HepG2 (cell line): ENCODE results near the gene MRPL27. TPM values are rescaled to one million over a fixed set of nuclear protein-coding genes. Genes with fewer than 3 reads are reported as not detected.

Experiments
- GFI1 ChIP-seq: sonication (generic); formaldehyde crosslinking; IDR thresholded peaks from 2 replicates; pipeline ENCODE4 v1.5.0; 2020; ENCODE audit warnings: missing genetic modification reagents, mild to moderate bottlenecking, borderline replicate concordance
- HHEX ChIP-seq: IDR thresholded peaks from 2 replicates; pipeline ENCODE4 v1.6.1; 2016; ENCODE audit warnings: control low read depth
- IRF1 ChIP-seq: sonication (generic); formaldehyde crosslinking; IDR thresholded peaks from 2 replicates; pipeline ENCODE4 v1.4.0; 2020; ENCODE audit warnings: low read depth, mild to moderate bottlenecking, missing genetic modification reagents
- MAF1 ChIP-seq: sonication (generic); formaldehyde crosslinking; IDR thresholded peaks from 2 replicates; pipeline ENCODE4 v1.5.0; 2020; ENCODE audit warnings: missing genetic modification reagents, borderline replicate concordance
- MLXIP ChIP-seq: sonication (generic); formaldehyde crosslinking; IDR thresholded peaks from 2 replicates; pipeline ENCODE4 v1.9.0; 2021; ENCODE audit warnings: missing genetic modification reagents, borderline replicate concordance
- NKX3-1 ChIP-seq: sonication (generic); formaldehyde crosslinking; IDR thresholded peaks from 2 replicates; pipeline ENCODE4 v1.5.0; 2020; ENCODE audit warnings: missing genetic modification reagents
- PATZ1 ChIP-seq: sonication (generic); formaldehyde crosslinking; IDR thresholded peaks from 2 replicates; pipeline ENCODE4 v1.4.0; 2020; ENCODE audit warnings: missing genetic modification reagents
- TGIF2 ChIP-seq: IDR thresholded peaks from 2 replicates; pipeline ENCODE4 v1.6.1; 2016; ENCODE audit warnings: control low read depth, missing compliant biosample characterization
- ZBTB21 ChIP-seq: sonication (generic); formaldehyde crosslinking; IDR thresholded peaks from 2 replicates; pipeline ENCODE4 v1.4.0; 2020; ENCODE audit warnings: missing genetic modification reagents
- ZKSCAN5 ChIP-seq: sonication (generic); formaldehyde crosslinking; IDR thresholded peaks from 2 replicates; pipeline ENCODE4 v1.5.1; 2020; ENCODE audit warnings: mild to moderate bottlenecking, missing genetic modification reagents
- ZNF580 ChIP-seq: IDR thresholded peaks from 2 replicates; pipeline ENCODE4 v1.6.1; 2016; ENCODE audit warnings: low read depth, borderline replicate concordance
- ZNF597 ChIP-seq: sonication (generic); formaldehyde crosslinking; IDR thresholded peaks from 2 replicates; pipeline ENCODE4 v1.5.0; 2020; ENCODE audit warnings: missing genetic modification reagents
- ZNF646 ChIP-seq: sonication (generic); formaldehyde crosslinking; IDR thresholded peaks from 2 replicates; pipeline ENCODE4 v1.9.0; 2021; ENCODE audit warnings: mild to moderate bottlenecking, missing genetic modification reagents
- ZNF879 ChIP-seq: sonication (generic); formaldehyde crosslinking; IDR thresholded peaks from 2 replicates; pipeline ENCODE4 v1.8.1; 2023; ENCODE audit warnings: missing genetic modification reagents
- ZZZ3 ChIP-seq: sonication (generic); formaldehyde crosslinking; IDR thresholded peaks from 2 replicates; pipeline ENCODE4 v1.4.0; 2020; ENCODE audit warnings: missing genetic modification reagents, mild to moderate bottlenecking, borderline replicate concordance
- polyA plus RNA-seq, 8 experiments: library from polyadenylated mRNA; depleted of rRNA in 3 of 8; stranded (reverse) in 7 of 8; unstranded in 1 of 8; fragments of >200 nt; fragmentation: Illumina TruSeq in 4 of 8; extraction: Trizol in 4 of 8; gene quantifications; 2 replicates each; pipeline versions ENCODE4 v1.2.1 to v1.2.3, GENCODE V29; 2011 to 2016; ENCODE audit warnings: low read depth in 4 of 8, missing spikeins in 1 of 8, mixed read lengths in 1 of 8; ENCODE audit not compliant: insufficient read depth in 1 of 8
- total RNA-seq, 5 experiments: library from RNA; depleted of rRNA; stranded (reverse); fragments of >200 nt; fragmentation: Illumina TruSeq; extraction: Trizol; gene quantifications; 2 replicates each; pipeline ENCODE4 v1.2.3, GENCODE V29; 2016; ENCODE audit warnings: low read depth in 1 of 5

The MRPL27 gene
- total and polyA plus RNA-seq, 2 of the 13 experiments (the other 11 are each of a cell fraction or from before 2014, with no cell fraction given): 137 to 217 TPM

- TF ChIP-seq ZNF646 (CRISPR knock-in tag) (no peak), HHEX (CRISPR knock-in tag) (no peak), IRF1 (CRISPR knock-in tag) (no peak), ZBTB21 (CRISPR knock-in tag) (no peak), PATZ1 (peak; percentile 58), MAF1 (CRISPR knock-in tag) (no peak), NKX3-1 (CRISPR knock-in tag) (no peak), ZKSCAN5 (CRISPR knock-in tag) (no peak), MLXIP (0 out of 2 replicates have a peak, but pooled peaks have one; percentile 1), ZNF580 (0 out of 2 replicates have a peak, but pooled peaks have one; percentile 59), ZZZ3 (CRISPR knock-in tag) (no peak), ZNF597 (CRISPR knock-in tag) (no peak), ZNF879 (CRISPR knock-in tag) (no peak), GFI1 (CRISPR knock-in tag) (no peak), TGIF2 (CRISPR knock-in tag) (no peak; the same call in 1 of the 2 replicates)
Measured at GRCh38 chr17:50346313-50347116, 26.5 kb downstream of the MRPL27 start (continued).
